GM12878 (cell line): Measurements from ENCODE around the gene CABLES1.

Experiments used
- BMI1 ChIP-seq: fragments of 450-650 bp; IDR thresholded peaks from 2 replicates; pipeline ENCODE4 v1.6.1; 2016; ENCODE audit warnings: mild to moderate bottlenecking, moderate library complexity, borderline replicate concordance
- EZH2 ChIP-seq: IDR thresholded peaks from 2 replicates; pipeline ENCODE4 v1.6.1; 2012; ENCODE audit warnings: low read depth, mild to moderate bottlenecking, control low read depth, inconsistent platforms, low read length, borderline replicate concordance; ENCODE audit not compliant: control insufficient read depth
- GABPA ChIP-seq: IDR thresholded peaks from 2 replicates; pipeline ENCODE4 v1.6.1; 2014; ENCODE audit warnings: antibody characterized with exemption, low read depth, mild to moderate bottlenecking, inconsistent platforms
- JUNB ChIP-seq: IDR thresholded peaks from 2 replicates; pipeline ENCODE4 v1.6.1; 2016; ENCODE audit warnings: antibody characterized with exemption, mild to moderate bottlenecking
- KAT2A ChIP-seq: conservative IDR thresholded peaks from 2 replicates; pipeline ENCODE4 v1.6.1; 2011; ENCODE audit warnings: low read depth, low read length; ENCODE audit not compliant: control insufficient read depth
- NR2F1 ChIP-seq: fragments of 450-650 bp; conservative IDR thresholded peaks from 2 replicates; pipeline ENCODE4 v1.6.1; 2017; ENCODE audit warnings: mild to moderate bottlenecking
- RFX5 ChIP-seq: IDR thresholded peaks from 2 replicates; pipeline ENCODE4 v1.6.1; 2011; ENCODE audit warnings: low read depth, low read length, improper control_type of control experiment
- YY1 ChIP-seq: IDR thresholded peaks from 2 replicates; pipeline ENCODE4 v1.6.1; 2011; ENCODE audit warnings: low read depth, mild to moderate bottlenecking, low read length
- TF ChIP-seq, protein P1 (sequence below), 3 experiments: IDR thresholded peaks in 2 of 3; conservative IDR thresholded peaks in 1 of 3; 2 replicates each; pipeline ENCODE4 v1.5.1; 2011; ENCODE audit warnings: low read depth in 3 of 3, low read length in 3 of 3, mild to moderate bottlenecking in 3 of 3, control low read depth in 2 of 3, moderate library complexity in 2 of 3, inconsistent platforms in 1 of 3, mixed read lengths in 1 of 3; ENCODE audit not compliant: control insufficient read depth in 2 of 3, insufficient read depth in 1 of 3; ENCODE audit errors: extremely low read depth in 1 of 3
- TF ChIP-seq, protein P2 (sequence below): IDR thresholded peaks from 2 replicates; pipeline ENCODE4 v1.6.1; 2011; ENCODE audit warnings: borderline replicate concordance, low read depth, mild to moderate bottlenecking, moderate library complexity, mixed read lengths, low read length; ENCODE audit not compliant: insufficient read depth; ENCODE audit errors: extremely low read length

DNA sequence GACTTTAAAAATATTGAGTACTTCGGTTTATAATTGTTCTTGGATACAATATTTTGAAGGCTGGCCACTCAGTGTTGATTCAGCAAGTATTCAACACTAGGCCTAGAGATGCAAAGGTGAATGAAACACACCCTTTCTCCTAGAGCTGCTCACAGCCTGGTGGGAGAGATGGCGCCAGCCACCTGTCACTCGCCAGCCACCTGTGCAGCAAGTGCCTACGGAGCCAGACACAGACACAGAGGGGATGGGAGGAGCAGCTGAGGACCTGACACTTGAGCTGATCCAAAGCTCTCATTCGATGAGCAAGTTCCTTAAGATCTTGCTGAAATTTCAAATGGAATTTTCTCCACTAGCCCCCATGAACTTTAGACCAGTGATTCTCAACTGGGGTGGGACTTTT is 166.7 kb downstream of the CABLES1 start:
- TF ChIP-seq JUNB, result no peak
- TF ChIP-seq, protein P1, sequence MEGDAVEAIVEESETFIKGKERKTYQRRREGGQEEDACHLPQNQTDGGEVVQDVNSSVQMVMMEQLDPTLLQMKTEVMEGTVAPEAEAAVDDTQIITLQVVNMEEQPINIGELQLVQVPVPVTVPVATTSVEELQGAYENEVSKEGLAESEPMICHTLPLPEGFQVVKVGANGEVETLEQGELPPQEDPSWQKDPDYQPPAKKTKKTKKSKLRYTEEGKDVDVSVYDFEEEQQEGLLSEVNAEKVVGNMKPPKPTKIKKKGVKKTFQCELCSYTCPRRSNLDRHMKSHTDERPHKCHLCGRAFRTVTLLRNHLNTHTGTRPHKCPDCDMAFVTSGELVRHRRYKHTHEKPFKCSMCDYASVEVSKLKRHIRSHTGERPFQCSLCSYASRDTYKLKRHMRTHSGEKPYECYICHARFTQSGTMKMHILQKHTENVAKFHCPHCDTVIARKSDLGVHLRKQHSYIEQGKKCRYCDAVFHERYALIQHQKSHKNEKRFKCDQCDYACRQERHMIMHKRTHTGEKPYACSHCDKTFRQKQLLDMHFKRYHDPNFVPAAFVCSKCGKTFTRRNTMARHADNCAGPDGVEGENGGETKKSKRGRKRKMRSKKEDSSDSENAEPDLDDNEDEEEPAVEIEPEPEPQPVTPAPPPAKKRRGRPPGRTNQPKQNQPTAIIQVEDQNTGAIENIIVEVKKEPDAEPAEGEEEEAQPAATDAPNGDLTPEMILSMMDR (IDR thresholded peaks at IDR 0.05 in 2 of 3, conservative IDR thresholded peaks at IDR 0.05 in 1 of 3; ENCODE audit: control insufficient read depth in 2 of 3, extremely low read depth in 1 of 3, insufficient read depth in 1 of 3, low read depth in 3 of 3, low read length in 3 of 3), result no peak
- no peak for TF ChIP-seq BMI1
- TF ChIP-seq, protein P2, sequence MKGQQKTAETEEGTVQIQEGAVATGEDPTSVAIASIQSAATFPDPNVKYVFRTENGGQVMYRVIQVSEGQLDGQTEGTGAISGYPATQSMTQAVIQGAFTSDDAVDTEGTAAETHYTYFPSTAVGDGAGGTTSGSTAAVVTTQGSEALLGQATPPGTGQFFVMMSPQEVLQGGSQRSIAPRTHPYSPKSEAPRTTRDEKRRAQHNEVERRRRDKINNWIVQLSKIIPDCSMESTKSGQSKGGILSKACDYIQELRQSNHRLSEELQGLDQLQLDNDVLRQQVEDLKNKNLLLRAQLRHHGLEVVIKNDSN, result no peak
- no peak for TF ChIP-seq GABPA
- TF ChIP-seq NR2F1, result no peak
- TF ChIP-seq EZH2, result no peak
- TF ChIP-seq RFX5, result no peak
- no peak for TF ChIP-seq YY1
- no peak for TF ChIP-seq KAT2A
